HG02943 (cell line): Measurements from ENCODE around the gene SIDT1.

Experiments used
- ATAC-seq: cut with Tn5 transposase; IDR thresholded peaks from one replicate; pipeline ENCODE4 v1.9.1; 2021; ENCODE audit warnings: mild to moderate bottlenecking, low read depth, moderate library complexity; ENCODE audit not compliant: unreplicated experiment

The SIDT1 gene

DNA sequence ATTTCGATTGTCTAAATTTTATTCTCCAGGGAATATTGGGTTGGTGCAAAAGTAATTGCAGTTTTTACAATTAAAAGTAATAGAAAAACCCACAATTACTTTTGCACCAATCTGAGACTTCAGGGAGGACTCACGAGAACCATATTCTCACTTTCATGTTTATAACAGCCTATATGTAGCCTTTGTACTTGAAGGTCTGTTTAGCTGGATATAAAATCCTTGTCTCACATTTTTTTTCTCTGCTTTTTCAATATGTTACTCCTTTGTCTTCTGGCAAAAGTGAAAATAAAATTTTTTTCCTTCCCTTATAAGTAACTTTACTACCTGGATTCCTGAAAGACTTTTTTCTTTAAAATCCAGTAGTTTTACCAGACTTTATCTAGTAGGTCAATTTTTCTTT lies 9.2 kb downstream of the SIDT1 start:
- ATAC-seq, result no peak

GRCh38 chr3:113545594-113545993 lies 13.2 kb downstream of the SIDT1 start:
- no peak for ATAC-seq

DNA sequence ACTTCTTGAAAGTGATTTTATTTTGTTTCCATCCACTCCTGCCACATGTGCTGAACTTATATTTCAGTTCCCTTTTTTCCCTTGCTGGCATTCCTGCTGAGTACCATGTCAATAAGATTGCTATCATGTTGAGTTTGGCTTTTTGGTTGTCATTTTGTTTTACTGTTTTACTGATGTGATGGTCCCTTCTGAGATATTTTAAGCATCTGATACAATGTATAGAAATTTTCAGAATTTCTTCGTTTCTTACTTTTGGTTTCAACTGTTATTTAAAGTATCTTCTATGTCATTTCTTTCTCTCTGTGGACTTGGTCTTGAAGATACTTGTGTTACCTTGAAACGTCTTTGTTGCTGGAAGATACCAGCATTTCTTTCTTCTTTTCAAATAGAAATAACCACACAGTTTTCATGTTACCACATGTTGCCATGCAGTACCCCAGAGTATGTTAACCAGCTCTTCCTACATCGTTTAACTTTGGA lies 14.1 kb downstream of the SIDT1 start:
- peak; percentile 81 for ATAC-seq

- no peak for ATAC-seq
Observed at GRCh38 chr3:113548501-113548900, 16.1 kb downstream of the SIDT1 start.

DNA sequence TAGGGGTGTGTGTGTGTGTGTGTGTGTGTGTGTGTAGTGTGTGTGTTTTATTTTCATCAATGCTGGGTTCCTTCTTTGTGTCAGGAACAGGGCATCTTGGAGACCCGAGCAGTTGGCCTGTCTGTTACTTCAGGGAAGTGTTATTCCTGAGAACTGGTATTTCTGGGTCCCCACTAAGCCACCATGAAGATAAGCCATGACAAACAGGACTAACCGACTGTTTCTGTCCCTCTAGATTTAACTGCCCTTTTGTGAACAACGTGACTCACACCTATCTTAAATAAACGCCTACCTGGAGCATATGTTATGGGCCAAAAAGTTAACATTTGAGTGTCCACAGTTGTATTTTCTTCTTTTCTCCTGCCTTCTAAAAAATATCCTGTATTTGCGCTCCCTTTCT lies 19.5 kb downstream of the SIDT1 start:
- ATAC-seq, result no peak

- ATAC-seq, result no peak
Observed at GRCh38 chr3:113552851-113553250, 20.5 kb downstream of the SIDT1 start.

DNA sequence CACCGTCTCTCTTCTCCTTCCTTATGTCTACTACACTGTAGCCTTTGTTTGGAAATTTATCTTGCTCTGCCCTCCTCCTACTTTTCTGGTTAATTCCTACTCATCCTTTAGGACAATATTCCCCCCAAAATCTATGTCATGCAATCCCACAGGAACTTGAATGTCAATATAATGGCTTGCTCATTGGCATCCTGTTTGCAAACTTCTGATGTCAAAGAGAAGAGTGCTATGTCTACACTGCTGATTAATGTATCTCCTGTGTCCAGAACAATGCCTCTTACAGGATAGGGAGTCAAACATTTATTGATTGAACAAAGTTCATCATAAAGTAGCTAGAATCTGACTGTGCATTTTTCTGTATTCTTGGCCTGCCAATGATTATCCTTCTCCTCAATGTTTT lies 22.8 kb downstream of the SIDT1 start:
- ATAC-seq, result no peak

GRCh38 chr3:113556316-113556945 lies 24.1 kb downstream of the SIDT1 start:
- ATAC-seq, result no peak

- no peak for ATAC-seq
Observed at GRCh38 chr3:113556946-113557335, 24.6 kb downstream of the SIDT1 start.

DNA sequence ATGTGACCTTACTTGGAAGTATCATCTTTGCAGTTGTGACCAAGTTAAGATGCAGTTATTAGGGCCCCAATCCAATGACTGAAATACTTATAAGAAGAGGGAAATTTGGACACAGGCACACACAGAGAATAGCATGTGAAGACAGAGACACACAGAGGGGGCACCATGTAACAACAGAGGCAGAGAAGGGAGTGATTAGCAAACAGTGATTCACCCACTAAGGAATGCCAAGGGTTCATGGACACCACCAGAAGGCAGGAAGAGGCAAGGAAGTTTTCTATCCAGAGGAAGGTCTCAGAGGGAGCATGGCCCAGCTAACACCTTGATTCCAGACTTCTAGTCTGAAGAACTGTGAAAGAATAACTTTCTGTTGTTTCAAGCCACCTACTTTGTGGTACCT lies 25.0 kb downstream of the SIDT1 start:
- no peak for ATAC-seq

- no peak for ATAC-seq
Observed at GRCh38 chr3:113559009-113559408, 26.7 kb downstream of the SIDT1 start.

DNA sequence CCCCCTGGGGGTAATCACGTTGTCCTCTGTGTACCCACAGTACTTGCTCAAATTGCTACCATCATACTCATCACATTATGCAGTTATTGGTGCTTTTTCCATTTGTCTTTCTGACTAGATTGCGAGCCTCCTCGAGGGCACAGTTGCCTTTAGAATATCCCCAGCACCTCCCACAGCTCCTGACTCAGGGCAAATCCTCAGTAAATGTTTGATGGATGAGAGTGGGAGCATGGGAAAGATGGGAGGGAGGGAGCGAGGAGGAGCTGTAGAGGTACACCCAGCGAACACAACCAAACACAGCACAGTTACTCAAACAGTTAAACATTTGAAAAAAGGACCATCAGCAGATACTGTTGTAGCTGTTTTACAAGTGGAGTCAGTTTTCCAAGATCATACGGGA lies 27.9 kb downstream of the SIDT1 start:
- ATAC-seq, result no peak

DNA sequence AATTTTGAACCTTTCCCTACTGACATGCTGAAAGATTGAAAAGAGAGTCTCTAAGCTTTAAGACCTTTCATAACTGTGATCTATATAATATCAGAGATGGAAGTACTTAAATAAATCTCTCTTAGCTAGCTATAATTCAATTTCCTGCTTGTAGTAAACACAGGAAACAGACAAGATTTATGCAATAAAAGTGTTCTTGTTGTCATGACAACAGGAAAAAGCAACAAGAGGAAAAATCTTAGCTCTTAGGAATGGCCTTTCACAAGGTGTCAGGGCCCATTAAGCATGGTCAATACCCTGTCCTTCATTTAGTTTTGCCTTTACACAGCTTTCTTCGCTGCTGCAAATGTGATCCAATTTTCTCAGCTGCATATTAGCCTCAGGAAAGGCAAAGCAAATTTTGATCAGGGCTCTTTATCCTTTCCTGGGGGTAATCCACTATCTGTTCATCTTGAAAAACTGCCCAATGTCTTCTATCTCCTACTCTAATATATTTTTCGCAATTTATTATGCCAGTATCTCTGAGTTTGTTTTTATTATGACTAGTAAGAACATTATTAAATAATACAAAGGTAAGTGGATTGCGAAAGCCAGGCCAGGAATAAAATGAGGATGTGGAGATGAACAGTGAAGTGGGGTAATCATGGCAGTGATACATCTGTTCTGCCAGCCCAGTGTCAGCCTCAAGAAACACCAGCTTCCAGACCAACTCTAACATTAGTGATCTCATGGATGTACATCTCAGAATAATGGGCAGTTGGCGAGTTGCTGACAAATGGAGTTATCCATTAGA lies 28.7 kb downstream of the SIDT1 start:
- no peak for ATAC-seq

- no peak for ATAC-seq
Observed at GRCh38 chr3:113565555-113565954, 33.2 kb downstream of the SIDT1 start.

GRCh38 chr3:113570158-113570557 lies 37.8 kb downstream of the SIDT1 start:
- no peak for ATAC-seq

DNA sequence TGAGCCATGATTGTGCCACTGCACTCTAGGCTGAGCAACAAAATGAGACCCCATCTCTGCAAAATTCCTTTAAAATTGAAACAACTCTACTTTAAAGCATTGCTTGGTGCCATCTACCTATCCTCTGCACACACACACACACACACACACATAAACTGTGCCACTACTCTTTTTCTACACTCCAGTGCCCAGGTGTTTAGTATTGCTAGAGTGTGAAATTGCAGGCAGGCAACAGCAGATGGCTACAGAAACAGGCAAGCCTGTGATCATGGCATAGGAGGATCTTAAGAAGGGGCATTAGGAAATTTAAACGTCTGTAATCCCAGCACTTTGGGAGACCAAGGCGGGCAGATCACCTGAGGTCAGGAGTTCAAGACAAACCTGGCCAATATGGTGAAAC lies 39.0 kb downstream of the SIDT1 start:
- ATAC-seq, result no peak

- ATAC-seq, result no peak
Observed at GRCh38 chr3:113573728-113574127, 41.4 kb downstream of the SIDT1 start.

DNA sequence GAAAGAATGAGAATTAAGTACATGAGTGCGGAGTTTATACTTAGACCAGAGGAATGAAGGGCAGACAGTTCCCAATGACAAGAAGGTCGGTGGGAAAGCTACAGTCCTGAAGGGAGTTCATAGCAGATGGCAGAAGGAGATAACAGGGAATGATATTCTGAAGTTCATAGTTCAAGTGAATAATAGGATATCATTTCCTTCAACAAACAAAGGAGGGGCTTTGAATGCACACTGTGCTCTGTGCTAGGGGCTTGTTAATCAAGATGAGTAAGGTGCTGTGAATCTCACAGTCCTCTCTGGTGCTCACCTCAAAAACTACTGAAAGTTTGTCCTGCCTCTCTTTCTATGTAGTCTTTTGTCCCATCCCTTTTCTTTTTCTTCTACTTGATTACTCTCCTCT lies 41.9 kb downstream of the SIDT1 start:
- no peak for ATAC-seq

DNA sequence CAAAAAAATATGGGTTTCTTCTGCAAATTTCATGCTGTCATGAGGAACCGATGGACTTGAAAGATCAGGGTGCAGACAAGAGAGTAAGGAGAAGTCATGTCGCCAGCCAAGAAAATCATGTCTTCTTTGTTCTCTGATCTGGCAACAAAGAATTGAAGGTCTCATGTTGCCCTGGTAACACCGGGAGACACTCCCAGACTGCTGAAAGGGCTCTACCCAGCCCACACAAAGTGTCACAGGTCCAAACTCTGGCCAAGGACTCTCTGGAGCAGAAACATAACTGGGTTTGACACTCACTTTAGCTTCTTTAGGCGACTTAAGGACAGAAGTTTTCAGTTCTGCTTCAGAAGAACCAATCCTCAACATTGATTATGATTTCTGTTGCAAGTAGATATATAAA lies 42.9 kb downstream of the SIDT1 start:
- ATAC-seq, result no peak

- no peak for ATAC-seq
Observed at GRCh38 chr3:113585228-113585627, 52.9 kb downstream of the SIDT1 start.

- ATAC-seq, result no peak
Observed at GRCh38 chr3:113585720-113586119, 53.4 kb downstream of the SIDT1 start.

- ATAC-seq, result no peak
Observed at GRCh38 chr3:113588806-113589205, 56.5 kb downstream of the SIDT1 start.
